ENCODE measurements around the gene MEIOSIN.

DNA sequence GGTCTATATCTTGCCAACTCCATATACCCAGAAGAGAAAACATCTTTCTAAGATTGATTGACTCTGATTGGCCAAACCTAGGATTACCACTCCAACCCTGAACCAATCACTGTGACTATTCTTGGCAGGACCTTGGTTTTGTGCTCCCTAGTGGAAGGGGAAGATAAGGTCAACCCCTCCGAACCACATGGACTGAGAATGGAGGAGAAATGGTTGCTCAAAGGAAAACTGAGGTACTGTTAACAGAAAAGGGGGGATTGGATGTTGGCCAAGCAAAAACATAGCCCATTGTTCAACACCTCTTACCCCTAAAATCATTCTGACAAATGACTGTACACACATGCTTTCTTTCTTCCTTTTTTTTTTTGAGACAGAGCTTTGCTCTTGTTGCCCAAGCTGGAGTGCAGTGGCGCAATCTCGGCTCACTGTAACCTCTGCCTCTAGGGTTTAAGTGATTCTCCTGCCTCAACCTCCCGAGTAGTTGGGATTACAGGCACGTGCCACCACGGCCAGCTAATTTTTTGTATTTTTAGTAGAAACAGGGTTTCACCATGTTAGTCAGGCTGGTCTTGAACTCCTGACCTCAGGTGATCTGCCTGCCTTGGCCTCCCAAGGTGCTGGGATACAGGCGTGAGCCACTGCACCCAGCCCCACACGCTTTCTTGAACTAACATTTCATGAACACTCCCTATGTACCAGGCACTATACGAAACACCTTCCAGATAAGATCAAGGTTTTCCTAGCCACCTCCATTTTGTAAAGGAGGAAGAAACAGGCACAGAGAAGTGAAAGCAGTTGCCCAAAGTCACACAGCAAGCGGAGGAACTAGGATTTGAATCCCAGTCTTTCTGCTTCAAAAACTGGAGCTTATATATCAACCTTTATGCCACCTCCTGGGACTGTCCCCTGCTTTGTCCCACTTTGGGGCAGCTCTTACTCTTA, 6.5 kb downstream of the MEIOSIN start:
- TF ChIP-seq CTCF (conservative IDR thresholded peaks at IDR 0.05) = no peak
- TF ChIP-seq ZFX (IDR thresholded peaks at IDR 0.05) = no peak

Data from C4-2B (cell line).